Vagina (tissue), 2 donors: ENCODE data around the gene MS4A4A. TPM values are rescaled to one million over a fixed set of nuclear protein-coding genes. Genes with fewer than 3 reads are reported as not detected.

ENCODE experiments used
- DNase-seq, 2 donors: peaks; one replicate each; pipeline ENCODE4 v3.0.0-alpha.2; 2017; ENCODE audit errors: extremely low spot score in 2 of 2
- H3K27ac ChIP-seq: fragments of 200-600 bp; sonication (generic); one replicate; pipeline ENCODE4 v1.5.1; 2019
- H3K27me3 ChIP-seq: fragments of 200-600 bp; sonication (generic); one replicate; pipeline ENCODE4 v1.5.1; 2019
- H3K36me3 ChIP-seq, 2 donors: fragments of 200-600 bp; sonication (generic); one replicate each; pipeline ENCODE4 v1.5.1; 2017 to 2019
- H3K4me1 ChIP-seq: fragments of 200-600 bp; sonication (generic); one replicate; pipeline ENCODE4 v1.5.1; 2019
- H3K4me3 ChIP-seq, 2 donors: fragments of 200-600 bp; sonication (generic); 1 replicate in 1 of 2; 2 replicates in 1 of 2; pipeline ENCODE4 v1.5.1; 2016 to 2019
- H3K9me3 ChIP-seq: fragments of 200-600 bp; sonication (generic); one replicate; pipeline ENCODE4 v1.5.1; 2019
- POLR2A ChIP-seq, 2 donors: fragments of 450-650 bp; IDR thresholded peaks; one replicate each; pipeline ENCODE4 v1.6.1; 2017; ENCODE audit warnings: antibody characterized with exemption in 2 of 2, mild to moderate bottlenecking in 2 of 2, moderate library complexity in 2 of 2
- POLR2AphosphoS5 ChIP-seq, 2 donors: sonication (generic); formaldehyde crosslinking; IDR thresholded peaks; one replicate each; pipeline ENCODE4 v1.9.0; 2017; ENCODE audit warnings: antibody characterized with exemption in 2 of 2, mild to moderate bottlenecking in 2 of 2, low read depth in 1 of 2; ENCODE audit not compliant: insufficient read depth in 1 of 2
- intact Hi-C: fragments of 100-400 bp; cut with DNase I; formaldehyde crosslinking; loops from one replicate; pipeline ENCODE4 v1.15.1; 2023
- total RNA-seq: library from RNA; depleted of rRNA; stranded (reverse); fragments of >200 nt; gene quantifications from one replicate; pipeline ENCODE4 v1.2.3, GENCODE V29; 2016
- TF ChIP-seq, protein P1 (sequence below), 3 experiments: fragments of 450-650 bp in 2 of 3; fragments of 200-600 bp in 1 of 3; sonication (generic) in 1 of 3; IDR thresholded peaks; one replicate each; pipeline ENCODE4 v1.5.1; 2017 to 2019; ENCODE audit warnings: antibody characterized with exemption in 3 of 3, mild to moderate bottlenecking in 2 of 3, moderate library complexity in 2 of 3

The MS4A4A gene
- total RNA-seq, 1 donor from 2014 or later: 10.3 TPM

DNA sequence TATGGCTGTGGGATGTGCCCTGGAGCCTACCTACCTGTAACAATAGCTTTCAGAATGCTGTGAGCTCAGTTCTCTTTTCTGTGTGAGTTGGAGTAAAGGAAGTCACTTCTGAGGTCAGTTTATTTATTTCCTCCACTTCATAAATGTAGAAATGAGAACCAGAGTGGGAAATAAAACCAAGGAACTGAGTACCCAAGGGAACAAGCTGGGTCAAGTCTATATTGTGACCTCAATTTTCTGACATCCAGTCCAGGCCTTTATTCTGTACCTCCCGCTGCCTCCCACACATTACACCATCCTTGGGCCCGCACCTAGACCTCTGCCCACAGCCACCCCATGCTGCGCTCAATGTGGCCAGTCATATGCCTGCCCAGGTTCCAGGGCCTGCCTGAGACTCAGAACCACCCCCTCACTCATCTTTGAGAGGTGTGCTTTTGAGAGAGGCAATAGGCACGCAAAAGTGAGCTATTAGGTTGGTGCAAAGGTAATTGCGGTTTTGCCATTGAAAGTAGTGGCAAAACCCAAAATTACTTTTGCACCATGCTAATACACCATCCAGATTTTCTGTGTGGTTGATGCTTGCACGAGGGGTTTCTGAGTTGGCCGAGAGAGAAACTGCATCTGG is 56.4 kb downstream of the MS4A4A start:
- TF ChIP-seq POLR2A (IDR thresholded peaks at IDR 0.05): no peak
- TF ChIP-seq POLR2AphosphoS5 (IDR thresholded peaks at IDR 0.05; ENCODE audit: insufficient read depth in 1 of 2, low read depth in 1 of 2): no peak
- TF ChIP-seq, protein P1, sequence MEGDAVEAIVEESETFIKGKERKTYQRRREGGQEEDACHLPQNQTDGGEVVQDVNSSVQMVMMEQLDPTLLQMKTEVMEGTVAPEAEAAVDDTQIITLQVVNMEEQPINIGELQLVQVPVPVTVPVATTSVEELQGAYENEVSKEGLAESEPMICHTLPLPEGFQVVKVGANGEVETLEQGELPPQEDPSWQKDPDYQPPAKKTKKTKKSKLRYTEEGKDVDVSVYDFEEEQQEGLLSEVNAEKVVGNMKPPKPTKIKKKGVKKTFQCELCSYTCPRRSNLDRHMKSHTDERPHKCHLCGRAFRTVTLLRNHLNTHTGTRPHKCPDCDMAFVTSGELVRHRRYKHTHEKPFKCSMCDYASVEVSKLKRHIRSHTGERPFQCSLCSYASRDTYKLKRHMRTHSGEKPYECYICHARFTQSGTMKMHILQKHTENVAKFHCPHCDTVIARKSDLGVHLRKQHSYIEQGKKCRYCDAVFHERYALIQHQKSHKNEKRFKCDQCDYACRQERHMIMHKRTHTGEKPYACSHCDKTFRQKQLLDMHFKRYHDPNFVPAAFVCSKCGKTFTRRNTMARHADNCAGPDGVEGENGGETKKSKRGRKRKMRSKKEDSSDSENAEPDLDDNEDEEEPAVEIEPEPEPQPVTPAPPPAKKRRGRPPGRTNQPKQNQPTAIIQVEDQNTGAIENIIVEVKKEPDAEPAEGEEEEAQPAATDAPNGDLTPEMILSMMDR (IDR thresholded peaks at IDR 0.05): no peak
- H3K4me3 ChIP-seq: no peak overlapping the region
- H3K36me3 ChIP-seq: no peaks in the 10 kb centered on the region
- intact Hi-C loops: no loop called here
- no peak overlapping the region for H3K27ac ChIP-seq
- no peak for DNase-seq
- H3K4me1 ChIP-seq: no peaks in the 10 kb centered on the region
- H3K27me3 ChIP-seq: no peaks in the 10 kb centered on the region
- H3K9me3 ChIP-seq: no peaks in the 10 kb centered on the region

DNA sequence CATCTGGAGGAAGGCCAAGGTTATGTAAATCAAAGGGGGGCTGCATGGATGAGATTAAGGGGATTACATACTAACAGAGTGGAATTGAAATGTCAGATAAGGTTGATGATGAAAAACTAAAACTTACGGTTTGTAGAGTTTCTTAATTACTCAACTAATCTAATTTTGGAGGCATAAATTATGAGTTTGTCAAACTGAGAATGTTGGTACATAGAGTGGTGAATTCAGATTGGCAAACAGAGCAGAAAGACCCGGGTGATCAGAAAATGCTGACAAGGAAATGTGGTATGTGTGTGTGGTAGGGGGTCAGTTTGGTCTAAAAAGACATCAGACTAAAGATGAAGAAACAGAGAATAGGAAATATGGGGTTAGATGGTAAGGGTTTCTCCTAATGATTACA is 57.6 kb downstream of the MS4A4A start:
- intact Hi-C loops: no loop called here
- no peak overlapping the region for H3K27ac ChIP-seq
- H3K36me3 ChIP-seq: no peaks in the 10 kb centered on the region
- TF ChIP-seq POLR2AphosphoS5 (IDR thresholded peaks at IDR 0.05; ENCODE audit: insufficient read depth in 1 of 2, low read depth in 1 of 2) (no peak), POLR2A (IDR thresholded peaks at IDR 0.05) (no peak)
- TF ChIP-seq, protein P1 (IDR thresholded peaks at IDR 0.05): no peak
- no peaks in the 10 kb centered on the region for H3K9me3 ChIP-seq
- DNase-seq: no peak
- no peaks in the 10 kb centered on the region for H3K27me3 ChIP-seq
- H3K4me3 ChIP-seq: no peak overlapping the region
- H3K4me1 ChIP-seq: no peaks in the 10 kb centered on the region

DNA sequence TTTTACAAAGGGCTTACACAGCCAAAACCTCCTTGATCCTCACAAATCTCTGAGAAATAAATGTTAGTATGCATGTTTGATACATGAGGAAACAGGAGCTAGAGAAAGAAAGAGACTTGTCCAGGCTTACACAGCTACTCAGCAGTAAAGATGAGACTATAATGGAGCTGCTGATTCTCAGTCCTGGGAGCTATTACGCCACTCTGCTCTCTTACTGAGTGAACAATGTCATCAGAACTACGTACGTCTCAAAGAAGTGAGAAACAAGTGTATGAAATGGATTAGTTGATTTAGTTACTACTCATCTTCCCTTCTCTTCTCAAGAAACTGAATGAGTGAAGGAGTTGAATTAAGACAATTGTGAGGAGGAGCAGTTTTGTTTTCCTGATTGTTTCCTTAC is 58.9 kb downstream of the MS4A4A start:
- TF ChIP-seq, protein P1 (IDR thresholded peaks at IDR 0.05): no peak
- Histone ChIP-seq H3K4me3 (no peak overlapping the region), H3K27me3 (no peaks in the 10 kb centered on the region), H3K36me3 (no peaks in the 10 kb centered on the region), H3K4me1 (no peaks in the 10 kb centered on the region), H3K27ac (no peak overlapping the region), H3K9me3 (no peaks in the 10 kb centered on the region)
- no peak for DNase-seq
- intact Hi-C loops: no loop called here

DNA sequence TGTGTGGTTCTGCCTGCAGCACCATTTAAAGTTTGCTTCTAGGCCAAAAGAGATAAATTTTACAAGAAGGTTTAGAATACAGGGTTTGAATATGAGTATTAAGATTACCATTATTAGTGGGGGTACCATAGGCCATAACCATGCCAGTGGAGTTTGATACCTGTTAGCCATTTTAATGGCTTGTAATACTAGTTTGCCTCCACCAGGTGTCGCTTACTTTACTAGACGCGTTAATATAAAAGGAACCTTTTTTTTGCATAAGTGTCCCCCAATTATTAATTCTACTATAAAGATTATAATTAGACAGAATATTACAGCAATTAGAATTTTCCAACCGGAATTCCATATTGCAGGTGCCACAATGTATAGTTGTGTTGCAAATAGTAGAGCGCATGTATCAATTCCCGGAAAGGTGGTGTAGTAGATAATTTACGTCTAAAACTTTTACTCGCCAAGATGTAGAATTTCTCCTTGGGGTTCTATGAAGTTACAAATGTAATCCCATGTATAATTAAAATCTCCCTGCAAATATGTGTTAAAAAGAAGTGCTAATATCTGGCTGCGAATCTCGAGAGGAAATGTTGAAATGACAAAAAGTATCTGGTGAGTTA is 62.7 kb downstream of the MS4A4A start:
- Histone ChIP-seq H3K9me3 (no peaks in the 10 kb centered on the region), H3K4me3 (no peak overlapping the region), H3K27me3 (no peaks in the 10 kb centered on the region), H3K36me3 (no peaks in the 10 kb centered on the region), H3K4me1 (no peaks in the 10 kb centered on the region), H3K27ac (no peak overlapping the region)
- intact Hi-C loops: no loop called here
- TF ChIP-seq POLR2A (IDR thresholded peaks at IDR 0.05) (no peak), POLR2AphosphoS5 (IDR thresholded peaks at IDR 0.05; ENCODE audit: insufficient read depth in 1 of 2, low read depth in 1 of 2) (no peak)
- TF ChIP-seq, protein P1 (IDR thresholded peaks at IDR 0.05): no peak
- no peak for DNase-seq

DNA sequence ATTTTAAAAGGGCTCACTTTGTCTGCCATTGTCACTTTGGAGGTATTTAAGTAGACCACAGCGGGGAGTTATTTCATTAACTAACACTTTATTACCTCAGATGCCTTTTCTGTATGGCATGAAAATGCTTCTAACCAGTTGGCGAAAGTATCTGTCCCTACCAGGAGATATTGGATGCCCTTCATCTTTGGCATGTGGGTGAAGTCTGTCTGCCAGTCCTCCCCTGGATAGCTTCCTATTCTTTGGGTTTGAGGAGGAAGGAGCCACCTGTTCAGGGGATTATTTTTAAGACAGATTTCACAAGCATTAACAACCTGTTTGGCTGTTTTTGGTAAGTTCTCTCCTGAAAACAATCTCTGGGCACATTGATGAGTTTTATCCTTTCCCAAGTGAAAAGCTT is 63.7 kb downstream of the MS4A4A start:
- intact Hi-C loops: no loop called here
- Histone ChIP-seq H3K27me3 (no peaks in the 10 kb centered on the region), H3K4me3 (no peak overlapping the region), H3K36me3 (no peaks in the 10 kb centered on the region), H3K9me3 (no peaks in the 10 kb centered on the region), H3K27ac (no peak overlapping the region), H3K4me1 (no peaks in the 10 kb centered on the region)
- DNase-seq: no peak
- TF ChIP-seq, protein P1 (IDR thresholded peaks at IDR 0.05): no peak
- no peak for TF ChIP-seq POLR2A (IDR thresholded peaks at IDR 0.05)
- TF ChIP-seq POLR2AphosphoS5 (IDR thresholded peaks at IDR 0.05; ENCODE audit: insufficient read depth in 1 of 2, low read depth in 1 of 2): no peak
